AG04449 (cell line): ENCODE data around the gene EVC2.

Experiments
- CTCF ChIA-PET: fragments of 350-600 bp; formaldehyde crosslinking; extraction: SDS; loops from one replicate; lab custom pipeline; 2021; ENCODE audit warnings: antibody characterized with exemption; lab: Yijun Ruan, JAX
- POLR2A ChIA-PET: fragments of 400-600, 350-600 bp; formaldehyde crosslinking; extraction: SDS; loops from one replicate; lab custom pipeline; 2020; ENCODE audit warnings: antibody characterized with exemption, inconsistent platforms; lab: Yijun Ruan, JAX
- DNase-seq: peaks from one replicate; pipeline ENCODE4 v3.0.0-alpha.2; 2010; ENCODE audit warnings: low read depth, low spot score
- H3K4me3 ChIP-seq: 2 replicates; pipeline ENCODE4 v1.5.1; 2011; ENCODE audit warnings: low read depth, mild to moderate bottlenecking, control low read depth, low read length
- TF ChIP-seq, protein P1 (sequence below): IDR thresholded peaks from one replicate; pipeline ENCODE4 v1.5.1; 2011; ENCODE audit warnings: mild to moderate bottlenecking, moderate library complexity, low read length, control low read depth, inconsistent platforms; ENCODE audit not compliant: insufficient read depth; ENCODE audit errors: missing control alignments

The EVC2 gene

DNA sequence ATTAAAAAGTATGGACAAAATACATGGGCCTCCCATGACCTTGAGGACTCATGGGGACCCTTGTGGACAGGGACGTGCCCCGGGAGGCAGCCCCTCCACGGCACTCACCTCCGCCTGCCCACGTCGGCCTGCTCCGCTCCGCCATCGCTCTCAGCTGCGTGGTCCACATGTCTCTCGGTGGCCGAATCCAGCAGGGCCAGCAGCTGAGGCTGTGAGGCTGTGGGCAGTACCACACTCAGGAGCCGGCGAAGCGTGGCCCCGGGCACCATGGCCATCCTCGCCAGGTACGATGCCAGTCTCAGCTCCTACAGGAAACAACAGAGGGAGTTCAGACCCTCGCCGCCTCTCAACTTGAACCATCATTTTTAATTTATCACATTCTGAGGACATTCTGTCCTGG is 140.0 kb downstream of the EVC2 start:
- no peak overlapping the region for H3K4me3 ChIP-seq
- TF ChIP-seq, protein P1, sequence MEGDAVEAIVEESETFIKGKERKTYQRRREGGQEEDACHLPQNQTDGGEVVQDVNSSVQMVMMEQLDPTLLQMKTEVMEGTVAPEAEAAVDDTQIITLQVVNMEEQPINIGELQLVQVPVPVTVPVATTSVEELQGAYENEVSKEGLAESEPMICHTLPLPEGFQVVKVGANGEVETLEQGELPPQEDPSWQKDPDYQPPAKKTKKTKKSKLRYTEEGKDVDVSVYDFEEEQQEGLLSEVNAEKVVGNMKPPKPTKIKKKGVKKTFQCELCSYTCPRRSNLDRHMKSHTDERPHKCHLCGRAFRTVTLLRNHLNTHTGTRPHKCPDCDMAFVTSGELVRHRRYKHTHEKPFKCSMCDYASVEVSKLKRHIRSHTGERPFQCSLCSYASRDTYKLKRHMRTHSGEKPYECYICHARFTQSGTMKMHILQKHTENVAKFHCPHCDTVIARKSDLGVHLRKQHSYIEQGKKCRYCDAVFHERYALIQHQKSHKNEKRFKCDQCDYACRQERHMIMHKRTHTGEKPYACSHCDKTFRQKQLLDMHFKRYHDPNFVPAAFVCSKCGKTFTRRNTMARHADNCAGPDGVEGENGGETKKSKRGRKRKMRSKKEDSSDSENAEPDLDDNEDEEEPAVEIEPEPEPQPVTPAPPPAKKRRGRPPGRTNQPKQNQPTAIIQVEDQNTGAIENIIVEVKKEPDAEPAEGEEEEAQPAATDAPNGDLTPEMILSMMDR = no peak
- no peak for DNase-seq
- POLR2A ChIA-PET = no interaction called here
- CTCF ChIA-PET = no interaction called here

DNA sequence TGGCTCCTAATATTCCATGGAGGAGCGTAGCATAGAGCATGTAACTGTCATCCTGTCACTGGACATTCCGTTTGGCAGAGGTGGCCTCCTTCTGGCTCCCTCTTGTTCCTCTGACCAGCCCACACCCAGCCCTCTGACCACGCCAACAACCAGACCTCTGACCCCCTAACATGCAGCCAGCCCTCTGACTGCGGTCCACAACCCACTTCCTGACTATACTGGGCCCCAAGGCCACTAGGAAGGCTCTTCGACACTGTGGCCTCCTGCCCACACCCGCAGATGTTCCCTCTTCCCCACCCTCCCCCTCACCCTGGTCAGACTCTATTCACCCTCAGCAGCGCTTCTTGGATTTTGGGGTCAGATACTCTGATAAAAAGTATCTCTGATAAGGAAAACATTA is 141.4 kb downstream of the EVC2 start:
- ChIA-PET POLR2A (no interaction called here), CTCF (no interaction called here)
- TF ChIP-seq, protein P1 = no peak
- no peak for DNase-seq
- H3K4me3 ChIP-seq = no peak overlapping the region

DNA sequence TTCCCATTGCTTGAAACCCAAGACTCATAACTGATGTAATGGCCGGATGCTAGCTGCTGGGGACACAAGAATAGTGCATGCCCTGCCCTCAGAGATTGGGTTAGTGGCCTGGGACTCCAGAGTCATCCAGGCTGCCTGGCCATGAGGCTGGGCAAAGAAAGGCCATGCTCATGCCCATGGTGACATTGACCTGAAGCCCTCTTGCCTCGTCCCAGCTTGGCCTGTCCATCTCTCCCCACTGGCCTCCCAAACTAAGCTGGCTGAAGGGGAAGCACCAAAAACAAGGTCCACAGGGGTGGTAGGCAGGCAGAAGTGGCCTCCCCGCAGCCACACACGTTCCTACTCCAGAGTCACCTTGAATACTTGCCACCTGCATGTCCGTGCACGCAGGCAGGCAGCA is 141.8 kb downstream of the EVC2 start:
- CTCF ChIA-PET = no interaction called here
- DNase-seq = no peak
- TF ChIP-seq, protein P1 = no peak
- H3K4me3 ChIP-seq = no peak overlapping the region
- POLR2A ChIA-PET = no interaction called here

DNA sequence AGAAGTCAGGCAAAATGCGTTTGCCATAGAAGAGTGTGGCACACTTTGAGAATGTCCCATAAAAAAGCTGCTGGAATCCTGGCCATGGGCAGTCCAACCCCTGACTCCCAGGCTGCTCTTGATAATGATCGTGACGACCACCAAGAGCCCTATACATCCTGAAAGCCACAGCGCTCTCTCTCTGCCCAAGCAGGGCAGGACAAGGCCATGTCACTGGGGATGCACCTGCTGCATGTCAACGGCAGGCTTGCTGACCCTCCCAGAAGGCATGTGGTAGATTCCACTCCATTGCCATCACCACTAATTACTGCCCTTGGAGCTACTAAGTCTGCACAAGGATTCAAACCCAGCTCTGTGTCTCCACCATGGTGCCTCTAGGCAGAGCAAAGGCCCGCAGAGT is 144.5 kb downstream of the EVC2 start:
- ChIA-PET POLR2A (no interaction called here), CTCF (interaction anchor here (1.6 kb wide), 1 partner anchor 249 kb away, joined by 5 read pairs; no protein-coding TSS in a partner anchor)
- TF ChIP-seq, protein P1 = no peak

DNA sequence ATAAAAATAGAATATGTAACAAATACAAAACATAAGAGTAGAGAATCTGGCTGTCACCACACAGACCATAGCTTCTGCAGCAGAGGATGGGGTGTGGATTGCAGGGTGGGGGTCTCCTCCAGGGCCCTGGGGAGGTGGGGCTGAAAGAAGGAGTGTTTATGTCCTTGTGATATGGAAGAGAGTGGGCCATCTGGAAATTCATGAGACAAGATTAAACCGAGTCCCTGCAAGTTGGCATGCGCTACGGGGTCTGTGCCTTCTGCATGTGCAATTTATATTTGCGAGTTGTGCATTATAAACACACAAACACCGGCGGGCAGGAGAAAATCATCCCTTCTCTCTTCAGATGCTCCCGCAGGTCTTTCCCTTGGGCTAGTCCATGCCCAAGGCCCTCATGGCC is 145.9 kb downstream of the EVC2 start:
- DNase-seq = no peak
- CTCF ChIA-PET = no interaction called here
- no peak overlapping the region for H3K4me3 ChIP-seq
- TF ChIP-seq, protein P1 = no peak
- POLR2A ChIA-PET = no interaction called here

More for the DNA sequence above, 144.5 kb downstream of the EVC2 start:
- H3K4me3 ChIP-seq = no peak overlapping the region
- no peak for DNase-seq

DNA sequence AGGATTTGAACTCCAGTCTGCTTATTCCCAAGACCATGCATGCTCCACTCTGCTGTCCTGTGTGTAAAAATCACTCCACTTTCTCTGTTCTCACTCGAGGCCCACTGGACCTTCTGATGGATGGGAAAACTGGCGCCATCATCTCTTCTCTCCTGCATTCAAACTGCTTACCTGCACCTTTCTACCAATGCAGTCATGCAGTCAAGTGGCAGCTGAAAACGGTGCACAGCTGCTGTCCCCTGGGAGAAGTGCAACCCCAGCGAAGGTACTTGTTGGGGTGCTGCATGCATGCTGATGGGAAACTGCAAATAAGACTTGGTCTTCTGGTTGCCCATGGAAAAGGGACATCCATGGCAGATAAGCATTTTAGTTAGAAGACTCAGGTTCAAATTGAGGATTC is 147.1 kb downstream of the EVC2 start:
- POLR2A ChIA-PET = no interaction called here
- CTCF ChIA-PET = no interaction called here
- no peak for DNase-seq
- TF ChIP-seq, protein P1 = no peak
- H3K4me3 ChIP-seq = no peak overlapping the region
